Keratinocyte (primary cell): ENCODE data around the gene SNX7. TPM values are rescaled to one million over a fixed set of nuclear protein-coding genes. Genes with fewer than 3 reads are reported as not detected.

ENCODE experiments used
- DNase-seq: peaks from one replicate; pipeline ENCODE4 v3.0.0-alpha.2; 2011; ENCODE audit warnings: low read depth, missing footprints, low spot score
- FAIRE-seq: peaks from 2 replicates; lab custom pipeline; 2011; peaks lifted over from hg19 to GRCh38; lab: Jason Lieb, UNC
- H2AFZ ChIP-seq: 2 replicates; pipeline ENCODE4 v1.6.0; 2012; ENCODE audit warnings: low read length, control low read depth, inconsistent platforms; ENCODE audit not compliant: control insufficient read depth
- H3K27ac ChIP-seq: 2 replicates; pipeline ENCODE4 v1.5.1; 2011; ENCODE audit warnings: low read length; ENCODE audit not compliant: control insufficient read depth, insufficient read depth
- H3K27me3 ChIP-seq: 3 replicates; pipeline ENCODE4 v1.6.0; 2011; ENCODE audit warnings: low read length; ENCODE audit not compliant: control insufficient read depth, insufficient read depth; ENCODE audit errors: extremely low read depth
- H3K36me3 ChIP-seq, 2 experiments: 2 replicates in 1 of 2; 3 replicates in 1 of 2; pipeline ENCODE4 v1.5.1; 2011; ENCODE audit warnings: low read length in 2 of 2, mild to moderate bottlenecking in 1 of 2; ENCODE audit not compliant: control insufficient read depth in 2 of 2, insufficient read depth in 2 of 2; ENCODE audit errors: extremely low read depth in 1 of 2
- H3K4me1 ChIP-seq: 3 replicates; pipeline ENCODE4 v1.5.1; 2011; ENCODE audit warnings: low read length; ENCODE audit not compliant: control insufficient read depth, insufficient read depth; ENCODE audit errors: extremely low read depth
- H3K4me2 ChIP-seq: 3 replicates; pipeline ENCODE4 v1.6.0; 2011; ENCODE audit warnings: low read depth, low read length; ENCODE audit not compliant: control insufficient read depth, insufficient read depth; ENCODE audit errors: extremely low read depth
- H3K4me3 ChIP-seq, 3 experiments: fragments of 200-600 bp in 1 of 3; sonication (generic) in 1 of 3; 2 replicates in 2 of 3; 3 replicates in 1 of 3; pipeline ENCODE4 v1.5.1; 2011 to 2016; ENCODE audit warnings: low read length in 3 of 3, mild to moderate bottlenecking in 3 of 3, control low read depth in 2 of 3, inconsistent platforms in 1 of 3, low read depth in 1 of 3, mixed read lengths in 1 of 3, mixed run types in 1 of 3, moderate library complexity in 1 of 3; ENCODE audit not compliant: control insufficient read depth in 2 of 3, insufficient read depth in 2 of 3; ENCODE audit errors: extremely low read depth in 1 of 3
- H3K79me2 ChIP-seq: 2 replicates; pipeline ENCODE4 v1.6.0; 2012; ENCODE audit warnings: low read length; ENCODE audit not compliant: control insufficient read depth, insufficient read depth
- H3K9ac ChIP-seq: 3 replicates; pipeline ENCODE4 v1.6.0; 2011; ENCODE audit warnings: low read length; ENCODE audit not compliant: control insufficient read depth, insufficient read depth; ENCODE audit errors: extremely low read depth
- H3K9me1 ChIP-seq: 3 replicates; pipeline ENCODE4 v1.6.0; 2011; ENCODE audit warnings: low read length; ENCODE audit not compliant: control insufficient read depth, insufficient read depth; ENCODE audit errors: extremely low read depth
- H3K9me3 ChIP-seq: 2 replicates; pipeline ENCODE4 v1.5.1; 2012; ENCODE audit warnings: low read depth, low read length; ENCODE audit not compliant: control insufficient read depth
- H4K20me1 ChIP-seq: 3 replicates; pipeline ENCODE4 v1.6.0; 2011; ENCODE audit warnings: low read length; ENCODE audit not compliant: control insufficient read depth, insufficient read depth; ENCODE audit errors: extremely low read depth
- CTCF ChIP-seq, 3 experiments: IDR thresholded peaks in 1 of 3; conservative IDR thresholded peaks in 1 of 3; optimal IDR thresholded peaks in 1 of 3; 2 replicates in 2 of 3; 3 replicates in 1 of 3; pipeline versions ENCODE3 to v1.5.1; 2011; ENCODE audit warnings: low read length in 3 of 3, mild to moderate bottlenecking in 3 of 3, moderate library complexity in 2 of 3, control low read depth in 1 of 3, inconsistent platforms in 1 of 3; ENCODE audit not compliant: insufficient read depth in 2 of 3; ENCODE audit errors: extremely low read depth in 1 of 3
- EZH2 ChIP-seq: IDR thresholded peaks from one replicate; pipeline ENCODE4 v1.6.1; 2012; ENCODE audit warnings: inconsistent platforms, mild to moderate bottlenecking, low read length, moderate library complexity
- dilution Hi-C: fragments of 300-500 bp; cut with MboI; formaldehyde crosslinking; loops from one replicate; pipeline ENCODE4 v1.7.0; 2020; ENCODE audit warnings: low sequenced_read_pairs; ENCODE audit not compliant: extremely low pct_ligation_motif_present
- polyA plus RNA-seq, 5 experiments: library from polyadenylated mRNA; depleted of rRNA in 3 of 5; stranded (reverse) in 3 of 5; stranded (forward) in 1 of 5; unstranded in 1 of 5; fragments of >200 nt; gene quantifications; 1 replicate in 1 of 5; 2 replicates in 3 of 5; 3 replicates in 1 of 5; pipeline versions ENCODE4 v1.2.1 to v1.2.3, GENCODE V29; 2011 to 2012; ENCODE audit warnings: missing spikeins in 2 of 5, low read depth in 1 of 5, low replicate concordance in 1 of 5

The SNX7 gene
- polyA plus RNA-seq, 1 donor (not counting 4 experiments of a cell fraction or from before 2014, with no cell fraction given): 50.5 TPM

- no peak for TF ChIP-seq CTCF (optimal IDR thresholded peaks at IDR 0.05 in 1 of 3, IDR thresholded peaks at IDR 0.05 in 1 of 3, conservative IDR thresholded peaks at IDR 0.05 in 1 of 3; ENCODE audit: extremely low read depth in 1 of 3, insufficient read depth in 2 of 3, low read length in 3 of 3)
- TF ChIP-seq EZH2: no peak
- Histone ChIP-seq H3K27ac (peak overlapping the region; percentile 54), H3K9ac (peak overlapping the region; percentile 73), H3K9me3 (no peaks in the 10 kb centered on the region), H3K4me1 (peaks cover 12% of the 10 kb centered on the region), H2AFZ (peak overlapping the region; percentile 72), H3K9me1 (no peaks in the 10 kb centered on the region), H3K4me2 (peak overlapping the region; percentile 76), H4K20me1 (no peaks in the 10 kb centered on the region), H3K36me3 (peaks cover 0 to 2% of the 10 kb centered on the region in 2 experiments), H3K79me2 (peaks cover 35% of the 10 kb centered on the region), H3K27me3 (no peaks in the 10 kb centered on the region), H3K4me3 (peak overlapping the region; percentile 83 to 84 (median 84))
- dilution Hi-C loops: no loop called here
- DNase-seq (no peak), FAIRE-seq (no peak)
These were observed 792 bp downstream of the SNX7 start for GRCh38 chr1:98662356-98662670.

GRCh38 chr1:98668733-98669132 is 7.2 kb downstream of the SNX7 start:
- no peak for TF ChIP-seq CTCF (optimal IDR thresholded peaks at IDR 0.05 in 1 of 3, IDR thresholded peaks at IDR 0.05 in 1 of 3, conservative IDR thresholded peaks at IDR 0.05 in 1 of 3; ENCODE audit: extremely low read depth in 1 of 3, insufficient read depth in 2 of 3, low read length in 3 of 3)
- TF ChIP-seq EZH2: no peak

More at GRCh38 chr1:98668733-98669132, 7.2 kb downstream of the SNX7 start:
- Histone ChIP-seq H3K4me1 (peaks cover 2% of the 10 kb centered on the region), H4K20me1 (no peaks in the 10 kb centered on the region), H3K27me3 (no peaks in the 10 kb centered on the region), H3K79me2 (peaks cover 59% of the 10 kb centered on the region), H2AFZ (no peak overlapping the region), H3K27ac (no peak overlapping the region), H3K4me2 (no peak overlapping the region), H3K9me1 (no peaks in the 10 kb centered on the region), H3K36me3 (peaks cover 0 to 2% of the 10 kb centered on the region in 2 experiments), H3K4me3 (no peak overlapping the region), H3K9me3 (no peaks in the 10 kb centered on the region), H3K9ac (no peak overlapping the region)
- no peak for DNase-seq
- FAIRE-seq: no peak
- dilution Hi-C loops: no loop called here
